IMR-90 (cell line): ENCODE results near the gene UST.

ENCODE experiments used
- CTCF ChIP-seq: conservative IDR thresholded peaks from 2 replicates; pipeline ENCODE4 v1.5.1; 2012; ENCODE audit warnings: mild to moderate bottlenecking, low read depth, low read length, improper control_type of control experiment
- ELK1 ChIP-seq: fragments of 150-350 bp; IDR thresholded peaks from 2 replicates; pipeline ENCODE4 v1.6.1; 2016; ENCODE audit warnings: low read depth, mild to moderate bottlenecking, low read length, moderate library complexity, borderline replicate concordance
- MAZ ChIP-seq: IDR thresholded peaks from 2 replicates; pipeline ENCODE4 v1.6.1; 2012; ENCODE audit warnings: low read depth, mild to moderate bottlenecking, low read length, improper control_type of control experiment, moderate library complexity, borderline replicate concordance
- POLR2A ChIP-seq: IDR thresholded peaks from 2 replicates; pipeline ENCODE4 v1.6.1; 2012; ENCODE audit warnings: mild to moderate bottlenecking, low read depth, low read length
- RAD21 ChIP-seq: IDR thresholded peaks from 2 replicates; pipeline ENCODE4 v1.6.1; 2012; ENCODE audit warnings: low read length, improper control_type of control experiment
- RCOR1 ChIP-seq: IDR thresholded peaks from 2 replicates; pipeline ENCODE4 v1.6.1; 2012; ENCODE audit warnings: mild to moderate bottlenecking, low read length, improper control_type of control experiment; ENCODE audit not compliant: insufficient replicate concordance

DNA sequence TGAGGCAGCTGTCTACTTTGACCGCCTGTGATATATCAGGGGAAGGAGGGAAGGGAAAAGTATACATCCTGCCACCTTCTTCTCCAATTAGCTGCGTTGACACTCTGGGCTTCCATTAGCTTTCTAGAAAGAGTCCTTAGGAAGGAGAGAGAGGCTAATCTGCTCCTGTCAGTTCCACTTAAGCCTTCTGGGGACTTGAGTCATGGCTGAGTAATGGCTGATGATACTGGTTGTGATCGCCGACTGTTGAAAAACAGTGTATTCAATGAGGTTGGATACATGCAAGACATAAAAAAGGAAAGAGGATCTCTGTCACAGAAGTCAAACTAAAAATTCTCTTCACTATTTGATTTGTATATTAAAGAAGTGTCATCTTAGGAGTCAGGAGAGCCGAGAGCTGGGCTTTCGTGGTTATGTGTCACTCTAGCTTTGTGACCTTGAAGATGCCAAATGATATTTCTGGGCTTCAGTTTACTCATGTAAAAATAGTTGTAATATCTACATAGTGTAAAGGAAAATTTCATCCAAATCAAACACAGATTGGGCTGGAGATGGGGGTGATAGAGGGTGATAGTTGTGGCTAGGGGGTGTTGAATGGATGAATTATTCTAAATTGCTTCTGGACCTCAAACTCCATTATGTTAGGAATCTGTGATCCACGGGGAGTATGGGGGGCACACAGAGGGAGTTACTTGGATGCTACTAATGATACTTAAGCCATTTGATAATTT, 189.0 kb downstream of the UST start:
- TF ChIP-seq CTCF: no peak
- TF ChIP-seq RAD21: no peak
- no peak for TF ChIP-seq RCOR1
- no peak for TF ChIP-seq MAZ
- TF ChIP-seq POLR2A: no peak
- no peak for TF ChIP-seq ELK1
